ENCODE results near the gene CHRNB2. TPM values are rescaled to one million over a fixed set of nuclear protein-coding genes. Genes with fewer than 3 reads are reported as not detected.

CHRNB2 gene
- total and polyA plus RNA-seq, 2 of the 4 experiments (the other 2 are of a cell fraction): under 0.01 to 0.03 TPM

- H3K27me3 ChIP-seq (ENCODE audit: control insufficient read depth, insufficient read depth, low read length): no peaks in the 10 kb centered on the region
- H2AK5ac ChIP-seq (ENCODE audit: low read depth, low read length): no peak overlapping the region
- peaks cover 56% of the 10 kb centered on the region for H3K36me3 ChIP-seq (ENCODE audit: control insufficient read depth, insufficient read depth, low read length)
- no peak overlapping the region for H3K14ac ChIP-seq (replicated peaks; ENCODE audit: low read depth, low read length)
- no peak overlapping the region for H3K18ac ChIP-seq (ENCODE audit: low read depth, low read length)
- no peak overlapping the region for H3K27ac ChIP-seq (ENCODE audit: insufficient read depth, low read length)
- no peak overlapping the region for H4K91ac ChIP-seq (ENCODE audit: insufficient read depth, low read depth, low read length)
- in situ Hi-C loops (cut with MboI; ENCODE audit: low sequenced_read_pairs): no loop called here
- H2BK20ac ChIP-seq (ENCODE audit: low read depth, low read length): no peak overlapping the region
- ChIA-PET POLR2A (ENCODE audit: unreplicated experiment) (no interaction called here), CTCF (no interaction called here)
- intact Hi-C loops (cut with micrococcal nuclease): no loop called here
- H3K4me3 ChIP-seq (ENCODE audit: insufficient read depth, low read depth, low read length): no peak overlapping the region
- H2BK15ac ChIP-seq (ENCODE audit: low read depth, low read length): no peak overlapping the region
- peaks cover 28% of the 10 kb centered on the region for H4K20me1 ChIP-seq (ENCODE audit: insufficient read depth, low read length)
- 90% methylated on average over 2 of the region's 8 CpGs; no CpG with 5 or more reads in 1 of the 2 experiments for WGBS, 2 experiments (ENCODE audit: extremely low coverage in 2 of 2, insufficient read length in 1 of 2)
- dilution Hi-C loops (cut with HindIII; ENCODE audit: low sequenced_read_pairs, unreplicated experiment): no loop called here
- H2BK5ac ChIP-seq (ENCODE audit: low read depth, low read length, poor library complexity, severe bottlenecking): no peak overlapping the region
- H2AK9ac ChIP-seq (replicated peaks; ENCODE audit: low read depth, low read length, poor library complexity): no peak overlapping the region
- no peak overlapping the region for H4K5ac ChIP-seq (ENCODE audit: low read depth, low read length)
- H3K9me3 ChIP-seq (ENCODE audit: control insufficient read depth, insufficient read depth, low read length): no peaks in the 10 kb centered on the region
- peaks cover 0 to 17% of the 10 kb centered on the region in 2 experiments; a peak in 2 of 4 replicates for H3K79me1 ChIP-seq (ENCODE audit: low read depth in 1 of 2, low read length in 2 of 2)
- no peak overlapping the region for H3K9ac ChIP-seq (ENCODE audit: low read depth, low read length)
- no peak overlapping the region for H3K56ac ChIP-seq (ENCODE audit: extremely low read depth, insufficient read depth, low read length)
- H3K23ac ChIP-seq (ENCODE audit: low read depth, low read length): no peak overlapping the region
- no peak overlapping the region for H4K8ac ChIP-seq (ENCODE audit: low read depth in 2 of 2, low read length in 2 of 2)
- H3K9me1 ChIP-seq (ENCODE audit: insufficient read depth, low read length): peaks cover 15% of the 10 kb centered on the region
- H3K4ac ChIP-seq (ENCODE audit: low read depth, low read length): no peak overlapping the region
- H3K4me2 ChIP-seq (ENCODE audit: low read depth, low read length): no peak overlapping the region
- DNase-seq: no peak
- peaks cover 7% of the 10 kb centered on the region for H3K4me1 ChIP-seq (ENCODE audit: control insufficient read depth, insufficient read depth, low read length)
- no peak for ATAC-seq (ENCODE audit: low read depth)
- BruUV-seq (replicated peaks): no TSS peak
- no peak overlapping the region for H2BK120ac ChIP-seq (ENCODE audit: low read depth, low read length)
- H2AFZ ChIP-seq (replicated peaks; ENCODE audit: low read length, poor library complexity): no peak overlapping the region
- TF ChIP-seq MAZ (IDR thresholded peaks at IDR 0.05; ENCODE audit: borderline replicate concordance, low read depth, low read length) (no peak), CHD1 (IDR thresholded peaks at IDR 0.05; ENCODE audit: low read depth, low read length) (no peak), SMC3 (IDR thresholded peaks at IDR 0.05; ENCODE audit: low read depth, low read length) (no peak), RCOR1 (IDR thresholded peaks at IDR 0.05; ENCODE audit: insufficient replicate concordance, low read length) (no peak), MXI1 (IDR thresholded peaks at IDR 0.05; ENCODE audit: borderline replicate concordance, low read depth, low read length) (no peak)
These were observed 11.8 kb downstream of the CHRNB2 start for GRCh38 chr1:154579374-154579773.
